IPS DF 4.7 (cell line): ENCODE results near the gene MCTP1.
"Not testable (repeated sequence)": the region's sequence is repeated elsewhere in the genome, so short reads cannot be mapped to it uniquely, and the experiment has no call there.

ENCODE experiments used
- DNase-seq: peaks from one replicate; pipeline ENCODE4 v3.0.0-alpha.2; 2013; ENCODE audit warnings: low spot score; ENCODE audit errors: extremely low read depth

Gene MCTP1

DNA sequence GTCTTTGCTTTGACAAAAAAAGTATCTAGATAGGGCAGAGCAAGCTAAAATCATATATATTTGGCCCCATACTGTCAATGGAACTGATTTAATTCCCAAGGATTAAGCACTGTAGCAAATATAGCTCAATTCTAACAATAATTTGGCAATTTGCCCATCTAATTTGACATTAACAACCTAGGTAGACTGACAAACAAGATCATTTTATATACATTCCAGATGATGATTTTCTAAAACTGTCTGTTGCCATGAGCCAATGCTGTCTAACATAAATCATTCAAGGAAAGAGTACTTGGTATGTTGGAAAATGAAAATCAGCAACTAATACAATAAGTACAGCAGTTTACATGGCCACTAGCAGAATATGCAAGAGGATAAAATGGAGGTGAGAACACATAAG lies 32.1 kb downstream of the MCTP1 start:
- DNase-seq = no peak

GRCh38 chr5:95251185-95251584 lies 33.7 kb downstream of the MCTP1 start:
- no peak for DNase-seq

- no peak for DNase-seq
These were observed 40.4 kb downstream of the MCTP1 start for GRCh38 chr5:95244479-95244878.

DNA sequence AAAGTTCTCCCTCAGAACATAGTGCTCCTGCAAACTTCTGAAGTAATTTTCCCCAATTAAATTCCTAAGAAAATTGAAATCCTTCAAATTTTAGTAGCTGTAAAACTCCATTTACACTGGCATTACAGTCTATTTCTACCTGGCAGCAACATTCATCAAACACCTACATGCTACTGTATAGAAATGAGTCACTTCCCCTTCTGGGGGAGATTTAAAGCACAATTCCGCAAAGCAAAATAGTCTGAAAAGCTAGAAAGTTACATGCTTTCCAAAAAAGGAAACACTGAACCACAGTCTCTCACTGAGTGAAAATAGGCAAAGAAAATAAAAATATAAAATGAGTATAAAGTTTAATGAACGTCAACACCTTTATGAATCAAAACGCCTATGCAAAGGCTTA lies 43.3 kb downstream of the MCTP1 start:
- no peak for DNase-seq

DNA sequence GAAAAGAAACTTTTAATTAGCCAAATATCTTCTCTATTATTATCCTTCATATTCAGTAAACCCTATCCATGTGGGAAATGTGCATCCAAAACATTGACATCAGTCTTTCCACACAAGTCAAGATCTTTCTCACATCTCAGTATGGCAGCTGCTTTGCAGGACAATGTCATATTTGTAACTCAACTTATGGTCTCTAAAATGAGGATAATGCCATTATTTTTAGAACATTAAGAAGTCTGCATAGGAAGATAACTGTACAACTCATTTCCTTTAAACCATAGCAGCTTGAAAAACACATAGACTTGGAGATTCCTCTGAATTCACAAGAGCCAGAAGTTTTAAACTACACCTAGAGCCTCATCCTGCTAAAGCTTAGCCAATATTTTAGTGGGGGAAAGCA lies 43.7 kb downstream of the MCTP1 start:
- no peak for DNase-seq

DNA sequence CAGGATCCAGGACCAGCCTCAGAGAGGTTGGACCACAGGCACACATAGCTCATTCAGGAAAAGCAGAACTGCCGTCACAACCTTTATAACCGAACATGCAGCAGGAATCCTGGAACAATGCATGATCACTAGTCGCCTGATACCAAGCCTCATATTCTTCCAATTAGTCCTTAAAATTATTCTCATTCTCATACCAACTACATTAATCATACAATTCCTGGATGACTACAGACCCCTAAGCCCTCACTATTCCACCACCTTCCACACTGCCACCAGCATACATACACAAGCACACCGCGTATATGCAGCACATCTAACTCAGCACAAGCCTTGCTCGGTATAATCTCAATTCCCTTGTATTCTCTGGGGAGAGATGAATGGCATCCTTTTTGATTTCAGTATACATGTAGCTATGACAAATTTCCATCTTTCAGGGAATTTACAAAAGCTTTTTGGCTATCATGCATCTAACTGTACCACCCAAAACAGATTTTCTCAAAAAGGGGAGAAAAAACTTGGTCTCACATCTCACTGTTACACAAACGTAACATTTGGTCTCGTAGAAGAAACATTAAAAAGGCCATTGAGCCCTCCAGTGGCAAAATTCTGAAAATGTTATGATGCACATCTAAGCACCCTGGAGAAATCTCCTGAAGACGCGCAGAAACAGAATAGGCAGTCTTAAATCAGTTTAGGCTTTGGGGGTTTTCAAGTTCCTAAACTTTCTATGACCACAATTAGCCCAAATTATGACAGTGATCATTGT lies 46.2 kb downstream of the MCTP1 start:
- DNase-seq = no peak

DNA sequence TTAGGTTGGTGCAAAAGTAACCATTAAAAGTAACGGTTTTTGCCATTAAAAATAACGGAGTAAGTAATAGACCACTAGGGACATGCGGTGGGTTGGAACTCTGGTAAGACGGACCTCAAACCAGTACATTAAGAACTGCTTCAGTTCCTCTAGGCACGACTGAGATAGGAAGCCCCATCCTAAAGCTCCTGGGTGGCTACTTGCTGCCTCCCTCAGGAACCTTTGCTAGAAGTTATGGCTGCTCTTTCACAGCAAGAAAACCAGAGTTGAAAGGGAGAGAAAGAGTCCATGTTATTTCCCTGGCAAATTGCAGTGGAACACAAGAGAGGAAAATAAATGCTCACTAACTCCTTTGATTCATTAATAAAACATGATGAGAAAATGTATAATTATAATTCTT lies 47.6 kb downstream of the MCTP1 start:
- DNase-seq = no peak

DNA sequence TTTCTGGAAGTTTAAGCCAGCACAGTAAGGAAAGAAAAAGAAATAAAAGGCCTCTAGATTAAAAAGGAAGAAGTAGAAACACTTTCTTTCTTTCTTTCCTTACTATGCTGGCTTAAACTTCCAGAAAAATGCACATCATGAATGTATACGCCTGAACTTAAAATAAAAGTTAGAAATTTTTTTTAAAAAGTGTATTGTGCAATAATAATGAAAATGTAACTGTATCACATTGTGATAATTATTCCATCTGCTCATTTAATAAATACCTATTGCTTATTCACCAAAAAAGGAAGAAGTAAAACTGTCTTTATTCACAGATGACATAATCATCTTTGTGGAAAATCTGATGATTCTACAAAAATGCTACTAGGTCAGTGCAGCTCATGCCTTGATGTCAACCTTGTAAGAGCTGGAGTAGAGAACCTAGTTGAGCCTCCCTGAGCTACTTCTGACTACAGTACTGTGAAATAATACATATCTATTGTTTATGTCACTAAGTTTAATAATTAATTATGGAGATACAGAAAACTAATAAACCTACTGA lies 49.4 kb downstream of the MCTP1 start:
- DNase-seq = no peak

GRCh38 chr5:95229646-95230045 lies 55.2 kb downstream of the MCTP1 start:
- no peak for DNase-seq

- DNase-seq = no peak
These were observed 60.0 kb downstream of the MCTP1 start for GRCh38 chr5:95224701-95225459.

DNA sequence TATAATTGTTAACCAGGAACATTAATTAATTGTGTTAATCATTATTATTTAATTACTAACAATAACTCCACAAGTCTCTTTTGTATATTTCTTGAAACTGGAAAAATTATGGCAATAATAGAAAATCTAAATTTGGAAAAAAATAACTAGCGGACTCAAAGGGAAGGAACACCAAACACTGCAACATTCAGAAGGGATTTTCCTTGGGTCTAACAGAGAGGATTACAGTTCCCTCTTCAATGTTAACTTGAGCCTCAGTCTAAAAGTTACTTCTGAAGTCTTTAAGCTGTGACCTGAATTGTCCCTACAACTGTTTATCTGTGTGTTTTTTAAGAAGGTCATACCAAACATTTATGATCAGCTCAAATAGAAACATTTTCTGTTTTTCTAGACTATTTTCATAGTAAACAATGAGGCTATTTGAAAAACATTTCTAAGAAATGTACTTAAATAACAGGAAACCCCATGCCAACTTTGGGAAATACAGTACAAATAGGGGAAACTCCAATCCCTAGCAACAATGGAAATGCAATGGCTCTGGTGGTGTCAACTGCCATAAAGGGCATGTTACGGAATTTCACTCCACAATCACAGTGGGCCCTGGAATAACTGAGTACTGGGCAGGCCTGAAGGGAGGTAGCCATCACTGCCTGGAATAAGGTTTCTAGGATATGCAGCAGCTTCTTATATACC lies 61.2 kb downstream of the MCTP1 start:
- no peak for DNase-seq

GRCh38 chr5:95222836-95223235 lies 62.1 kb downstream of the MCTP1 start:
- no peak for DNase-seq

- DNase-seq = no peak
These were observed 63.7 kb downstream of the MCTP1 start for GRCh38 chr5:95221234-95221633.

GRCh38 chr5:95220381-95220780 lies 64.5 kb downstream of the MCTP1 start:
- no peak for DNase-seq

DNA sequence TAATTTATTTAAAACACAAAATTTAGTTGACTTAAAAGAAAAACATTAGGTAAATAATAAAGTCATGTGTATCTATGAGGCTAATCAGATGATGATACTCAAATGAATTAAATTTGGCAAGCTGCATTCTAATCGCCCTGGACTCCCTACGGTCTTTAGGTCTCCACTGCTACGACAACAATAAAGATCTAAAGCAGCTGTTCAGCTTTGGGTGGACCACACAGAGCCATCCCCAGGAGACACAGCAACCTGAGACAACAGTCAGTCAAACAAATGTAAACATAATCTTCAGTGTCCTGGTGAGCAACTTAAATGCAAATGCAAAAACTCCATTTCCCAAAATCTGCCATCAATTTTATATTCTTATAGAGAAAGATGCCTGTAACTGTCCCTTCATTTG lies 65.5 kb downstream of the MCTP1 start:
- no peak for DNase-seq

DNA sequence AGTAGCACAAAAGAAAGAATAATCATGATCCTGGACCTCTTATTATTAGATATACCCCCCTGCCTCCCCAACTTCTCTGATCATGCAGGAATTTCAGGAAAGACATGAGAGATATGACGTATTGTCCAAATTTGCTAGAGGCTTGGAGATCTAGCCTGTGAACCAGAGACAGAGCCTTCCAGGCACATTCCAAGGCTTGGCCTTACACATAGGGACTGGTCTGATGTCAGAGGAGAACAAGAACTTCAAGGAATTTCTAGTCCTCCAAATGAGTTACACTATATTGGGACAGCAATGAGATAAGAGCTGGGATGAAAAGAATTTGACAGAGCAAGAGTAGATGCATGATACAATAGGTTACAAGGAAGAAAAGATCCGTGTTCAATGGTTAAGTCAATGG lies 67.0 kb downstream of the MCTP1 start:
- DNase-seq = no peak

DNA sequence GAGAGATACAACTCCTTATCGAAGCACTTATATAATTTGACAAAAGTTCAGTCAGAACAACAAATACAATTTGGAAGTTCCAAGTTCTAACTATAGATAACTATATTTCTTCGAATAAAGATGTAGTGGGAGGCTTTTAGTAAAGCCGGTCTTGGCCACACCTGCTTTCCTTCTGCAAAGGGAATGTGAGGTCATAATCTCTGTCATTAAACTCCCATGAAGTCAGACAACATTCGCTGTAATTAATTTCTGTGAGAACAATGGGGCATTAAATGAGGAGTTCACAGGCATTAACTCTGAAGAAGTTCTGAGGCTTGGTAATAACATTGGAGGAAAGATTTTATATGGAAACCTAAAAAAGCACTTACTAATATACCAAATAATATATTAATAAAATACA lies 67.5 kb downstream of the MCTP1 start:
- no peak for DNase-seq

DNA sequence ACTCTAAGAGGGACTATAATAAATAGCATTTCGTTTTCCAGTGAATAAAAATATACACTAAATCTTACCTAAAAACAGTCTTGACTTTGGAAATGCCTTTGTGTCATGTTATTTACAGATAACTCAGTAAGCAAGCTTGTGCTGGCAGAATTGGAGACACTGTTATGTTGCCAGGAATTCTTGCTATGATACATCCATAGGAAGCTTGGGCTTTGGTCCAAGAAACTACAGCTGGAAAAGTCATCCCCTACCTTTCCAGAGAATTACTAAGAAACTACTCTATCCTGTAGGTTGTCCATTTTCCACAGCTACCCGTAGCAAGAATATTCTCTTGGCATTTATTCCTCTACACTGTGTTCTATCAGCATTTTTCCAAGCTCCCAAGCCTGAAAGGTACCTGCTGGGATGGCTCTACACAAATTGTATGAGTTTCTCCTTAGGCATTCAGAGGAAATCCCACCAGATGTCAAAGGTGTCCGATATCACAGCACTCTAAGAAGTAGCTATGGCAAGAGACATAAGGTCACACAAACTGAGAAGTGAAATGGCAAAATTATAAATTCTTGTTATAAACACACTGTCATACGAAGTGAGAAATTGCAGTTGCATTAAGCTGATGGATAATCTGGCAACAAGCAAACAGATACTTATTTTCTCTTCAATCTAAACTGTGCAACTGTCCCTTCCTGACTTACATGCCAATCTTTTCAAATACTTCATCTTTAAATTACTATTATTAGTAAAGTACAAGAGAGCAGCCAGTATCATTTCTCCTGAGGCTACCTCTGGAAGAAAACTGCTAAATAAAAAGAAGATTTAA lies 68.5 kb downstream of the MCTP1 start:
- DNase-seq = no peak

DNA sequence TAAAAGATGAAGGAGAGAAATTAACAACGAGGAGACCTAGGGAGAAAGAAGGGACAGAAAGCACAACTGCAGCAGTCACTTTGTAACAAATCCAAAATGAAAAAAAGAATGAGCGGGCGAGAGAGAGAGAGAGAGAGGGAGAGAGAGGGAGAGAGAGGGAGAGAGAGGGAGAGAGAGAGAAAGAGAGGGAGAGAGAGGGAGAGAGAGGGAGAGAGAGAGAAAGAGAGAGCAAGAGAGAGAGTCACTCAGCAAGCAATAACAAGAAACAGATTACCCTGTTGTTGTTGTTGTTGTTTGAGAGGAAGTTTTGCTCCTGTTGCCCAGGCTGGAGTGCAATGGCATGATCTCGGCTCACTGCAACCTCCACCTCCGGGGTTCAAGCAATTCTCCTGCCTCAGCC lies 77.1 kb downstream of the MCTP1 start:
- not testable (repeated sequence) for DNase-seq

DNA sequence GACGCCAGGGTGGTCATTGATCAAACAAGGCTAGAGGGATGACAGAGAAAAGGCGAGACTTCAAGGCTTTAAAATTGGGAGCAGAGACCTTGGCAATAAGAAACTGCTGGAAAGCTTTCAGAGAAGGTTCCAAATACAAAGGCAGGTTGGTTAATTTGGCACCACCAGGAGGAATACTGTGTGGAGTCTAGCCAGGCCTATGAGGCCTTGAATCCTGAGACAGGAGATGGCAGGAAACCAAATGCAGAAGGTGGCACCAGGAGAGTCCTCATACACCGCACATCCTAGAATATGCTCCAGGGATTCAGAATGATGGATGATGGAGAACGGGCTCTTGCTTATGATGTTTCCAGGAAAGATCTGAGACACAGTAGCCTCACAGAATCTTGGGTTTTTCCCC lies 90.0 kb downstream of the MCTP1 start:
- no peak for DNase-seq

DNA sequence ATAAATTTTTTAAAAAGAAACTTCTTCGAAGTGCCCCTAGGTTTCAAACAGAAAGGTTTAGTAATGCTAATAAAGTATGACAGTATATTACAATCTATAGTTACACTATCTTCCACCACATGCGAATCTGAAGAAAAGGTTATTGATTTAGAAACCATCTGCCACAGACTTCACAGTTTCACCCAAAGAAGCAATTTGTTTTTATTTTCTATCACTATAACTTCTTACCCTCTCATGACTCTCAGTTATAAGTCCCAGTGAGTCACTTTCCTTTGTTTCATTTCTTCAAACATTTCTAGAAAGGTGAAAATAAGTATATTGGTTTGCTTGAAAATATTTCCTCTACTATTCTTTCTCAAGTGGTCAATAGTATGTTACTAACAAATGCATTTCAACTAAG lies 93.6 kb downstream of the MCTP1 start:
- no peak for DNase-seq
